Progenitor cell of endocrine pancreas (in vitro differentiated cells): ENCODE results near the gene LRFN2. TPM values are rescaled to one million over a fixed set of nuclear protein-coding genes. Genes with fewer than 3 reads are reported as not detected.

Source experiments
- DNase-seq: peaks from one replicate; pipeline ENCODE4 v3.0.0; 2021; ENCODE audit warnings: low spot score; ENCODE audit not compliant: unreplicated experiment
- H3K27ac Mint-ChIP-seq: 2 replicates; pipeline ENCODE4 v1.8.0; 2021; ENCODE audit warnings: mild to moderate bottlenecking, moderate library complexity, mixed read lengths
- H3K27me3 Mint-ChIP-seq: 2 replicates; pipeline ENCODE4 v1.8.0; 2021; ENCODE audit warnings: mixed read lengths
- H3K36me3 Mint-ChIP-seq: 2 replicates; pipeline ENCODE4 v1.8.0; 2022; ENCODE audit warnings: mixed read lengths; ENCODE audit not compliant: insufficient read depth
- H3K4me1 Mint-ChIP-seq: 2 replicates; pipeline ENCODE4 v1.8.0; 2021; ENCODE audit warnings: low read depth, mixed read lengths
- H3K4me3 Mint-ChIP-seq: 2 replicates; pipeline ENCODE4 v1.8.0; 2021; ENCODE audit warnings: low read depth, mild to moderate bottlenecking, moderate library complexity, mixed read lengths
- H3K9me3 Mint-ChIP-seq: 2 replicates; pipeline ENCODE4 v1.8.0; 2021; ENCODE audit warnings: low read depth, mixed read lengths
- total RNA-seq: library from RNA; stranded (reverse); gene quantifications from 2 replicates; pipeline ENCODE4 v1.2.1, GENCODE V29; 2021
- TF ChIP-seq, protein P1 (sequence below): fragments of 200-600 bp; sonication (generic); IDR thresholded peaks from one replicate; pipeline ENCODE4 v1.5.0; 2021; ENCODE audit warnings: antibody characterized with exemption, mild to moderate bottlenecking; ENCODE audit not compliant: unreplicated experiment

The LRFN2 gene
- total RNA-seq, 1 donor from 2014 or later, result 0.14 TPM

DNA sequence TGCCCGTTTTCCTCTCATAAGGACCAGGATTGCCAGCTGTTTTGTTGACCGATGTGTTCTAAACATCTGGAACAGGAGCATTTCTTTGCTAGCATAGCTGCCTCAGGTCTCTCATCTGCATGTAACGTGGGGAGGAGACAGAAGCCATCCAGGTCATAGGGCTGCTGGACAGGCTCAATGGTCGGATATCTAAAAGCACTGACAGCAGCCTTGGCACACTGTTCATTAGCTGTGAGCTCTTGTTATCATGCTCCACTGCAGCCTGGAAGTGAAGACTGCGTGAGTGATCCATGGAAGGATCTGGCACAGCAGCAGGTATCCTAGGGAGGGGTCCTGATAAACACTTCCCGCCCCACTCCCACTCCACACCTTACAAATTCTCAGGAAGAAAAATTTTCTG lies 175.3 kb downstream of the LRFN2 start:
- Mint-ChIP-seq H3K36me3 (no peaks in the 10 kb centered on the region), H3K4me3 (no peak overlapping the region), H3K27me3 (peaks cover 3% of the 10 kb centered on the region), H3K4me1 (no peaks in the 10 kb centered on the region), H3K9me3 (no peaks in the 10 kb centered on the region), H3K27ac (peak overlapping the region; percentile 5)
- TF ChIP-seq, protein P1, sequence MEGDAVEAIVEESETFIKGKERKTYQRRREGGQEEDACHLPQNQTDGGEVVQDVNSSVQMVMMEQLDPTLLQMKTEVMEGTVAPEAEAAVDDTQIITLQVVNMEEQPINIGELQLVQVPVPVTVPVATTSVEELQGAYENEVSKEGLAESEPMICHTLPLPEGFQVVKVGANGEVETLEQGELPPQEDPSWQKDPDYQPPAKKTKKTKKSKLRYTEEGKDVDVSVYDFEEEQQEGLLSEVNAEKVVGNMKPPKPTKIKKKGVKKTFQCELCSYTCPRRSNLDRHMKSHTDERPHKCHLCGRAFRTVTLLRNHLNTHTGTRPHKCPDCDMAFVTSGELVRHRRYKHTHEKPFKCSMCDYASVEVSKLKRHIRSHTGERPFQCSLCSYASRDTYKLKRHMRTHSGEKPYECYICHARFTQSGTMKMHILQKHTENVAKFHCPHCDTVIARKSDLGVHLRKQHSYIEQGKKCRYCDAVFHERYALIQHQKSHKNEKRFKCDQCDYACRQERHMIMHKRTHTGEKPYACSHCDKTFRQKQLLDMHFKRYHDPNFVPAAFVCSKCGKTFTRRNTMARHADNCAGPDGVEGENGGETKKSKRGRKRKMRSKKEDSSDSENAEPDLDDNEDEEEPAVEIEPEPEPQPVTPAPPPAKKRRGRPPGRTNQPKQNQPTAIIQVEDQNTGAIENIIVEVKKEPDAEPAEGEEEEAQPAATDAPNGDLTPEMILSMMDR, result no peak
- no peak for DNase-seq

DNA sequence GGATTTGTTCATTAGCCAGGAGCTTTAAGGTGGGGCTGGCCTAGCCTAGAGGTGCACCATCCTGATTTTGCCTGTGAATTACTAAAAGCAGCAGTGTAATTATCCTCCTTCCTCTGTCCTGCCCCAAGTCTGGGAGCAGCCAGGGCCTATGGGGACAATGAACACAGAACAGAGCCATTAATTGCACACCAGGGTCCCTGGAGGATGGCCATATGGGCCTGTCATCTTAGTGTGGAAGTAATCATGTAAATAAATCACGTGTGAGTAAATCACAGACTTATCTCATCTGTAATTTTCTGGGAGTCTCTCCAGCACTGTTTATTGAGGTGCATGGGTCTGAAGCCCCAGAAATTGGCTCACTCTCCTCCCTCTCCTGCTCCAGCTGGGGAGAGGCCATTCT lies 176.3 kb downstream of the LRFN2 start:
- TF ChIP-seq, protein P1, result no peak
- H3K27me3 Mint-ChIP-seq, result peaks cover 8% of the 10 kb centered on the region

DNA sequence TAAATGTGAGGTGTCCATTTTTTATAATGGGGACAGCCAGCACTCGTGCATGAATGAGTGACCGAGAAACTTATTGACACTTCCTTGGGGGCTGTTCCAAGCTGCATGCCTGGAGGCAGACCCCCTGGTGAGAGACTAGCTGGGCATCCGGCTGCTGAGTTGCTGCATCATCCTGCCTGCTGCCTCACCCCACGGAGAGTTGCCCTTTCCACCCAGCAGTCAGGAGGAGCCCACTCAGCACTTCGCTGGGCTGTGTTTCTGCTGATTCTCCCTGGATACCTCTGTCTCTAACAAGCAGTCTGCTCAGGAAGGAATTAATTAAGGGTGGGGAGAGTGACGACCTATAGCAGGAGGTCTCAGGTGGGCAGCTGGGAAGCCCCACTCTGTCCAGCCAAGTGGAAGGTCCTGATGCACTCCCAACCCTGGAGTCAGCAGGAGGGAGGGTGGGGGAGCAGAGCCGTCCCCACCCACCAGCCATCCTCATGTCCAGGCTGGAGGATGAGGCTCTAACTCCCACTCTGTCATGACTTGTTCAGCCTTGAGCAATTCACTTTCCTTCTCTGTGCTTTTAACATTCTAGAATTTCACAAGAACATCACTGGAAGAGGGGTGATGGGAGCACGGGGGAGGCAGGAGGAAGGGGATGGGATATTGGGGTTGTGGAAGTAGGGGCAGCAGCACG lies 177.3 kb downstream of the LRFN2 start:
- Mint-ChIP-seq H3K4me3 (no peak overlapping the region), H3K9me3 (no peaks in the 10 kb centered on the region), H3K27ac (no peak overlapping the region)

More for the DNA sequence above, 176.3 kb downstream of the LRFN2 start:
- H3K9me3 Mint-ChIP-seq, result no peaks in the 10 kb centered on the region
- H3K4me3 Mint-ChIP-seq, result no peak overlapping the region
- no peaks in the 10 kb centered on the region for H3K36me3 Mint-ChIP-seq
- H3K27ac Mint-ChIP-seq, result no peak overlapping the region
- no peak for DNase-seq
- H3K4me1 Mint-ChIP-seq, result no peaks in the 10 kb centered on the region

DNA sequence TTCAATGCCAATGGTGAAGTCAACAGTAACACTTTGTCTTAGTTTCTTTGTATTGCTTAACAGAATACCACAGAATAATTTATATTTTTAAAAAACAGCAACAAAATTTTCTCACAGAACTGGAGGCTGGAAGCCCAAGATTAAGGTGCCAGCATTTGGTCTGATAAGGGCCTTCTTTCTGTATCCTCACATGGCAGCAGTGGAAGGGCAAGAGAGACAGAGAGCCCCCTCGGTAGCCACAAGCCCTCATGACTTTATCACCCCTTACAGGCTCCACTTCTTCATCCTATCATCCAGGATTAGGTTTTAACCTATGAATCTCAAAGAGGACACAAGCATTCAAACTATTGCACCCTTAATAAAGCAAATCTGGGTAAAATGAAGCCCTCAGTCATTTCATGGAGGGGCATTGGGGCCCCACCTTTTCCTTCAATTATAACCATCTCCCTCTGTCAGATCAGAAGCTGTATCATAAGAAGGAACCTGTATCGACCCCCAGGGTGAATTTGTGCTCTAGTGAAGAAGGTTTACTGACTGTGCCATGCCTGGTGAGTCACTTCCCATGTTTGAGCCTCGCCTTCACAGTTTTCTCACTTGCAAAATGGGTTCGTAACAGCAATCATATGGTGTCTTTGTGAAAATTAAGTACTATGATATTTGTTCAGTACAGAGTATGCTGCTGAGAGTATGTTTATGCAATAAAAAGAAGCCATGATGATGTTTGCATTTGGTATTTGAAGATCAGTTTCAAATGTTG lies 178.2 kb downstream of the LRFN2 start:
- TF ChIP-seq, protein P1, result no peak
- DNase-seq, result no peak
- Mint-ChIP-seq H3K27me3 (peaks cover 8% of the 10 kb centered on the region), H3K36me3 (no peaks in the 10 kb centered on the region), H3K9me3 (no peaks in the 10 kb centered on the region), H3K27ac (no peak overlapping the region), H3K4me3 (no peak overlapping the region), H3K4me1 (no peaks in the 10 kb centered on the region)

More for the DNA sequence above, 177.3 kb downstream of the LRFN2 start:
- Mint-ChIP-seq H3K4me1 (no peaks in the 10 kb centered on the region), H3K27me3 (peaks cover 8% of the 10 kb centered on the region), H3K36me3 (no peaks in the 10 kb centered on the region)
- DNase-seq, result no peak
- TF ChIP-seq, protein P1, result no peak

DNA sequence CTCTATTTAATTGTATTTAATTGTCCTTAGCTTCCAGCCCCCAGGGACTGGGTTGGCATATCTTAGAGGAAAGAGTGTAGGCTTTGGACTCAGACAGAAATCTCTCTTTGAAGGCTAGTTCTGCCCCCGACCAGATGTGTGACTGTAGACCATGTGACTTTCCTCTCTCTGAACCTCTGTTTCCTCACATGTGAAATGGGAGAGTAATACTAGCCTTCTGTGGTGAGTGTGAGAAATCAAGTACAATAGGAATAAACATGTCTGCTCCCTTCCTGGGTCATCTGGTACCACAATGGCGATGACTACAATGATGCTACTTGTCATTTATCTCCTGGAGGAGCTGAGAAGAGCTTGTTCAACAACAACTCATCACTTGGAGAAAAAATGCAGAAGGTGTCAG lies 179.9 kb downstream of the LRFN2 start:
- Mint-ChIP-seq H3K4me1 (no peaks in the 10 kb centered on the region), H3K4me3 (no peak overlapping the region), H3K9me3 (no peaks in the 10 kb centered on the region), H3K27ac (no peak overlapping the region), H3K36me3 (no peaks in the 10 kb centered on the region), H3K27me3 (peaks cover 8% of the 10 kb centered on the region)
- TF ChIP-seq, protein P1, result no peak
- DNase-seq, result no peak
